HG03457 (cell line): ENCODE data around the gene FKBP9.
"Not testable (repeated sequence)": the region's sequence is repeated elsewhere in the genome, so short reads cannot be mapped to it uniquely, and the experiment has no call there.

Experiments used
- ATAC-seq: cut with Tn5 transposase; IDR thresholded peaks from one replicate; pipeline ENCODE4 v1.9.1; 2021; ENCODE audit warnings: moderate number of reproducible peaks; ENCODE audit not compliant: unreplicated experiment

FKBP9 gene

GRCh38 chr7:33004104-33004616 is 46.9 kb downstream of the FKBP9 start:
- ATAC-seq: not testable (repeated sequence)

- ATAC-seq: not testable (repeated sequence)
These were observed 48.0 kb downstream of the FKBP9 start for GRCh38 chr7:33005193-33005592.

GRCh38 chr7:33005690-33006089 is 48.5 kb downstream of the FKBP9 start:
- not testable (repeated sequence) for ATAC-seq

GRCh38 chr7:33009734-33010133 is 52.5 kb downstream of the FKBP9 start:
- ATAC-seq: no peak

- no peak for ATAC-seq
These were observed 55.1 kb downstream of the FKBP9 start for GRCh38 chr7:33012364-33012763.

- ATAC-seq: no peak
These were observed 67.0 kb downstream of the FKBP9 start for GRCh38 chr7:33024189-33024757.

- ATAC-seq: no peak
These were observed 78.5 kb downstream of the FKBP9 start for GRCh38 chr7:33035776-33036175.

GRCh38 chr7:33038639-33039038 is 81.4 kb downstream of the FKBP9 start:
- ATAC-seq: no peak

GRCh38 chr7:33039257-33039902 is 82.1 kb downstream of the FKBP9 start:
- ATAC-seq: no peak

- ATAC-seq: no peak
These were observed 82.7 kb downstream of the FKBP9 start for GRCh38 chr7:33039903-33040292.

- ATAC-seq: peak; percentile 93
These were observed 83.7 kb downstream of the FKBP9 start for GRCh38 chr7:33040803-33041516.

GRCh38 chr7:33041631-33042428 is 84.6 kb downstream of the FKBP9 start:
- no peak for ATAC-seq

- ATAC-seq: no peak
These were observed 86.5 kb downstream of the FKBP9 start for GRCh38 chr7:33043501-33044400.

- no peak for ATAC-seq
These were observed 87.1 kb downstream of the FKBP9 start for GRCh38 chr7:33044401-33044718.

GRCh38 chr7:33044986-33045385 is 87.7 kb downstream of the FKBP9 start:
- no peak for ATAC-seq

GRCh38 chr7:33048257-33048656 is 91.0 kb downstream of the FKBP9 start:
- no peak for ATAC-seq

- ATAC-seq: no peak
These were observed 91.5 kb downstream of the FKBP9 start for GRCh38 chr7:33048704-33049103.

GRCh38 chr7:33050535-33051318 is 93.5 kb downstream of the FKBP9 start:
- ATAC-seq: no peak

GRCh38 chr7:33053721-33054120 is 96.5 kb downstream of the FKBP9 start:
- ATAC-seq: no peak
